ENCODE data around the gene KCNB1.

KCNB1 gene

GRCh38 chr20:49464556-49464955 is 17.9 kb downstream of the KCNB1 start:
- TF ChIP-seq, protein P1, sequence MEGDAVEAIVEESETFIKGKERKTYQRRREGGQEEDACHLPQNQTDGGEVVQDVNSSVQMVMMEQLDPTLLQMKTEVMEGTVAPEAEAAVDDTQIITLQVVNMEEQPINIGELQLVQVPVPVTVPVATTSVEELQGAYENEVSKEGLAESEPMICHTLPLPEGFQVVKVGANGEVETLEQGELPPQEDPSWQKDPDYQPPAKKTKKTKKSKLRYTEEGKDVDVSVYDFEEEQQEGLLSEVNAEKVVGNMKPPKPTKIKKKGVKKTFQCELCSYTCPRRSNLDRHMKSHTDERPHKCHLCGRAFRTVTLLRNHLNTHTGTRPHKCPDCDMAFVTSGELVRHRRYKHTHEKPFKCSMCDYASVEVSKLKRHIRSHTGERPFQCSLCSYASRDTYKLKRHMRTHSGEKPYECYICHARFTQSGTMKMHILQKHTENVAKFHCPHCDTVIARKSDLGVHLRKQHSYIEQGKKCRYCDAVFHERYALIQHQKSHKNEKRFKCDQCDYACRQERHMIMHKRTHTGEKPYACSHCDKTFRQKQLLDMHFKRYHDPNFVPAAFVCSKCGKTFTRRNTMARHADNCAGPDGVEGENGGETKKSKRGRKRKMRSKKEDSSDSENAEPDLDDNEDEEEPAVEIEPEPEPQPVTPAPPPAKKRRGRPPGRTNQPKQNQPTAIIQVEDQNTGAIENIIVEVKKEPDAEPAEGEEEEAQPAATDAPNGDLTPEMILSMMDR (IDR thresholded peaks at IDR 0.05; ENCODE audit: control insufficient read depth, extremely low read depth, insufficient read depth): no peak
- no peak for DNase-seq (ENCODE audit: low read depth)
- no peak overlapping the region for H3K4me3 ChIP-seq (ENCODE audit: low read depth, low read length)

GRCh38 chr20:49462626-49463025 is 19.8 kb downstream of the KCNB1 start:
- TF ChIP-seq, protein P1 (IDR thresholded peaks at IDR 0.05; ENCODE audit: control insufficient read depth, extremely low read depth, insufficient read depth): no peak
- DNase-seq (ENCODE audit: low read depth): no peak
- H3K4me3 ChIP-seq (ENCODE audit: low read depth, low read length): no peak overlapping the region

- DNase-seq (ENCODE audit: low read depth): no peak
- TF ChIP-seq, protein P1 (IDR thresholded peaks at IDR 0.05; ENCODE audit: control insufficient read depth, extremely low read depth, insufficient read depth): no peak
- H3K4me3 ChIP-seq (ENCODE audit: low read depth, low read length): no peak overlapping the region
These were observed 20.4 kb downstream of the KCNB1 start for GRCh38 chr20:49461894-49462620.

DNA sequence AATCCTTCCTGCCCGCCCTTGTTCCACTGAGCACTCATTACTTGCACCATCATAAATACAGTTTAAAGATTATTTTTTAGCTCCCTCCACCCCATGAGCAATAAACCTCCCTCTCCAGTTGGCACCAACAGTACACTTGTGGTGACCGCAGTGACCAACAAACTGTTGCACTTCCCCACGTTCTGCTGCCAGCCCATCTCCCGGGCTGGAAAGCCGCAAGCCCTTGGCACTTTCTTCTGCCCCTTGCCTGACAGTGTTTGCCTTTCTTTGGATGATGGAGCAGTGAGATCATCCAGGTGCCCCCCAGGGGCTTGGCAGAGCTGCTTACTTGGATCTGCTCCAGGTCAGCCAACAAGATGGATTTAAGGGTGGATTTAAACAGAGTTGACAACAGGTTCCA is 21.6 kb downstream of the KCNB1 start:
- TF ChIP-seq, protein P1 (IDR thresholded peaks at IDR 0.05; ENCODE audit: control insufficient read depth, extremely low read depth, insufficient read depth): no peak
- DNase-seq (ENCODE audit: low read depth): no peak
- no peak overlapping the region for H3K4me3 ChIP-seq (ENCODE audit: low read depth, low read length)

GRCh38 chr20:49460131-49460530 is 22.3 kb downstream of the KCNB1 start:
- no peak overlapping the region for H3K4me3 ChIP-seq (ENCODE audit: low read depth, low read length)
- TF ChIP-seq, protein P1 (IDR thresholded peaks at IDR 0.05; ENCODE audit: control insufficient read depth, extremely low read depth, insufficient read depth): no peak
- no peak for DNase-seq (ENCODE audit: low read depth)

GRCh38 chr20:49459684-49460083 is 22.8 kb downstream of the KCNB1 start:
- no peak overlapping the region for H3K4me3 ChIP-seq (ENCODE audit: low read depth, low read length)
- DNase-seq (ENCODE audit: low read depth): no peak
- TF ChIP-seq, protein P1 (IDR thresholded peaks at IDR 0.05; ENCODE audit: control insufficient read depth, extremely low read depth, insufficient read depth): no peak

DNA sequence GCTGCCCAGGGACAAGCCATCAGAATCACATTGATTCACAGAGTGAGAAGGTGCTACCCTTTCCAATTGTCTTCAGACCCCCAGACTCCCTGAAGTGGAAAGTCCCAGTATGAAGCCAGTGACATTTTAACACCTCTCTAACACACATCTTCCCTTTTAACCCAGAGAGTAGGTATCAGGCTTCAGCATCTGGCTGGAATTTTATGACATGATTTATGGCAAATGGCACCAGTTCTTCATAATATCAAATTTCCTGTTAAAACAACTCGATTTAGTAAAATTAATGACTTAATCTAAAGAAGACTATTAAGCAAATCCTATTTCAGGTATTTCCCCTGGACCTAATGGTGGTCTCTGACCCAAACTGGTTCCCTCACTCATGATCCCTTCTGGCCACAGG is 25.0 kb downstream of the KCNB1 start:
- no peak overlapping the region for H3K4me3 ChIP-seq (ENCODE audit: low read depth, low read length)
- TF ChIP-seq, protein P1 (IDR thresholded peaks at IDR 0.05; ENCODE audit: control insufficient read depth, extremely low read depth, insufficient read depth): no peak
- DNase-seq (ENCODE audit: low read depth): no peak

Data from LNCaP clone FGC (cell line).